ENCODE data around the gene SNX18. TPM values are rescaled to one million over a fixed set of nuclear protein-coding genes. Genes with fewer than 3 reads are reported as not detected.

SNX18 gene
- total RNA-seq, 1 experiment from 2014 or later: 16.0 TPM

DNA sequence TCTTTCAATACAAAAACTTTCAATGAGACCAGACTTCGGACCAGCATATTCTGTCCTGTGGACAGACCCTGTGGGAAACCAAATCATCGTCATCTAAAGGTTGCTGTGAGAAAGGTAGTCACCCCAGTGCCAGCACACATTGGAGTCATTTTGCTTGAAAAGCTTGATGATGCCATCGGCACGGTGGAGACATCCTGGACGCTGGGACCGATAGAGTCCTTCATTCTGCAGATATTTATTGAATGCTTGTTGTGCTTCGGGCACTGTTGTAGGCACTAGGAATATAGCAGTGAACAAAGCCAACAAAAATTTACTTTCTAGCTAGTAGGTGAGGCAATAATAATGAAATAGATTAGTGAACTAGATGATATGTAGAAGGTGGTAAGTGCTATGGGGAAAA, 34.9 kb downstream of the SNX18 start:
- RAD21 ChIA-PET (ENCODE audit: low non-redundant PET in 1 of 2, low total read pairs in 2 of 2, uncharacterized antibody in 2 of 2, unreplicated experiment in 2 of 2): no interaction called here
- no peaks in the 10 kb centered on the region for H3K9me2 ChIP-seq (ENCODE audit: insufficient read depth)
- no peak overlapping the region for H3K4me2 ChIP-seq (ENCODE audit: low read length)
- H3K9me3 ChIP-seq (ENCODE audit: control insufficient read depth in 1 of 2, insufficient read depth in 1 of 2, low read depth in 1 of 2, low read length in 2 of 2): no peaks in the 10 kb centered on the region
- H3K79me2 ChIP-seq (ENCODE audit: insufficient read depth, low read length): no peaks in the 10 kb centered on the region
- no peak overlapping the region for H3K9ac ChIP-seq (ENCODE audit: low read length)
- CTCF ChIA-PET: no interaction called here
- TF ChIP-seq, protein P1, sequence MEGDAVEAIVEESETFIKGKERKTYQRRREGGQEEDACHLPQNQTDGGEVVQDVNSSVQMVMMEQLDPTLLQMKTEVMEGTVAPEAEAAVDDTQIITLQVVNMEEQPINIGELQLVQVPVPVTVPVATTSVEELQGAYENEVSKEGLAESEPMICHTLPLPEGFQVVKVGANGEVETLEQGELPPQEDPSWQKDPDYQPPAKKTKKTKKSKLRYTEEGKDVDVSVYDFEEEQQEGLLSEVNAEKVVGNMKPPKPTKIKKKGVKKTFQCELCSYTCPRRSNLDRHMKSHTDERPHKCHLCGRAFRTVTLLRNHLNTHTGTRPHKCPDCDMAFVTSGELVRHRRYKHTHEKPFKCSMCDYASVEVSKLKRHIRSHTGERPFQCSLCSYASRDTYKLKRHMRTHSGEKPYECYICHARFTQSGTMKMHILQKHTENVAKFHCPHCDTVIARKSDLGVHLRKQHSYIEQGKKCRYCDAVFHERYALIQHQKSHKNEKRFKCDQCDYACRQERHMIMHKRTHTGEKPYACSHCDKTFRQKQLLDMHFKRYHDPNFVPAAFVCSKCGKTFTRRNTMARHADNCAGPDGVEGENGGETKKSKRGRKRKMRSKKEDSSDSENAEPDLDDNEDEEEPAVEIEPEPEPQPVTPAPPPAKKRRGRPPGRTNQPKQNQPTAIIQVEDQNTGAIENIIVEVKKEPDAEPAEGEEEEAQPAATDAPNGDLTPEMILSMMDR (IDR thresholded peaks at IDR 0.05 in 2 of 3, conservative IDR thresholded peaks at IDR 0.05 in 1 of 3; ENCODE audit: borderline replicate concordance in 1 of 3, insufficient read depth in 1 of 3, low read depth in 2 of 3, low read length in 2 of 3): no peak
- no peak for TF ChIP-seq POLR2AphosphoS5 (IDR thresholded peaks at IDR 0.05; ENCODE audit: low read depth, low read length)
- TF ChIP-seq EZH2 (IDR thresholded peaks at IDR 0.05): no peak
- TF ChIP-seq SIN3A (IDR thresholded peaks at IDR 0.05; ENCODE audit: low read depth): no peak
- TF ChIP-seq JUND (IDR thresholded peaks at IDR 0.05): no peak
- TF ChIP-seq ZFX (IDR thresholded peaks at IDR 0.05): no peak
- no peak for TF ChIP-seq SRF (IDR thresholded peaks at IDR 0.05; ENCODE audit: low read depth)
- no peak for TF ChIP-seq TCF7L2 (IDR thresholded peaks at IDR 0.05; ENCODE audit: borderline replicate concordance, extremely low read depth, insufficient read depth, insufficient read length)
- no peak for TF ChIP-seq REST (IDR thresholded peaks at IDR 0.05; ENCODE audit: low read depth)
- TF ChIP-seq RAD21 (IDR thresholded peaks at IDR 0.05; ENCODE audit: low read depth): no peak
- TF ChIP-seq ZBTB33 (IDR thresholded peaks at IDR 0.05; ENCODE audit: extremely low read depth, insufficient replicate concordance, low read length): no peak
- TF ChIP-seq CBX3 (IDR thresholded peaks at IDR 0.05; ENCODE audit: low read depth): no peak
- no peak for TF ChIP-seq EGR1 (IDR thresholded peaks at IDR 0.05; ENCODE audit: low read depth)
- no peak for TF ChIP-seq YY1 (IDR thresholded peaks at IDR 0.05; ENCODE audit: extremely low read depth, insufficient replicate concordance, low read depth, low read length)
- TF ChIP-seq, protein P2, sequence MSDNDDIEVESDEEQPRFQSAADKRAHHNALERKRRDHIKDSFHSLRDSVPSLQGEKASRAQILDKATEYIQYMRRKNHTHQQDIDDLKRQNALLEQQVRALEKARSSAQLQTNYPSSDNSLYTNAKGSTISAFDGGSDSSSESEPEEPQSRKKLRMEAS (IDR thresholded peaks at IDR 0.05): no peak
- TF ChIP-seq CEBPB (IDR thresholded peaks at IDR 0.05; ENCODE audit: low read depth): no peak
- no peak for TF ChIP-seq SP1 (IDR thresholded peaks at IDR 0.05; ENCODE audit: low read depth)
- TF ChIP-seq ZNF274 (IDR thresholded peaks at IDR 0.05; ENCODE audit: low read depth, low read length): no peak
- TF ChIP-seq EZH2phosphoT487 (IDR thresholded peaks at IDR 0.05; ENCODE audit: borderline replicate concordance): no peak
- H3K4me1 ChIP-seq (ENCODE audit: control insufficient read depth in 1 of 2, insufficient read depth in 2 of 2, low read length in 2 of 2): no peaks in the 10 kb centered on the region
- no peak overlapping the region for H2AFZ ChIP-seq (ENCODE audit: low read depth, low read length, poor library complexity, severe bottlenecking)
- H3K27me3 ChIP-seq (ENCODE audit: insufficient read depth, low read length): no peaks in the 10 kb centered on the region
- H3K36me3 ChIP-seq (ENCODE audit: control insufficient read depth in 1 of 2, insufficient read depth in 2 of 2, low read length in 2 of 2): no peaks in the 10 kb centered on the region
- no peak overlapping the region for H3K27ac ChIP-seq (ENCODE audit: low read depth, low read length)
- H3K4me3 ChIP-seq (replicated peaks in 1 of 2; ENCODE audit: low read depth in 1 of 2, low read length in 2 of 2): no peak overlapping the region
- POLR2A ChIA-PET: no interaction called here
- BruUV-seq (replicated peaks): no TSS peak
- intact Hi-C loops (cut with micrococcal nuclease): no loop called here
- no peak for DNase-seq (ENCODE audit: low read depth, low spot score)
- ATAC-seq: no peak
- H4K20me1 ChIP-seq (ENCODE audit: insufficient read depth): no peaks in the 10 kb centered on the region
